Measurements from ENCODE around the gene TTLL11. TPM values are rescaled to one million over a fixed set of nuclear protein-coding genes. Genes with fewer than 3 reads are reported as not detected.

The TTLL11 gene
- total RNA-seq, 1 donor = 7.3 TPM

GRCh38 chr9:121906074-121906870 is 186.8 kb downstream of the TTLL11 start:
- no peak for TF ChIP-seq CTCF (IDR thresholded peaks at IDR 0.05; ENCODE audit: insufficient read depth, low read length)
- peak; percentile 49 for DNase-seq (ENCODE audit: low read depth)
- no peak overlapping the region for H3K4me3 ChIP-seq (ENCODE audit: low read depth, low read length)

GRCh38 chr9:121902461-121903135 is 190.5 kb downstream of the TTLL11 start:
- no peak for TF ChIP-seq CTCF (IDR thresholded peaks at IDR 0.05; ENCODE audit: insufficient read depth, low read length)
- no peak overlapping the region for H3K4me3 ChIP-seq (ENCODE audit: low read depth, low read length)

GRCh38 chr9:121901616-121902015 is 191.5 kb downstream of the TTLL11 start:
- no peak for TF ChIP-seq CTCF (IDR thresholded peaks at IDR 0.05; ENCODE audit: insufficient read depth, low read length)
- H3K4me3 ChIP-seq (ENCODE audit: low read depth, low read length) = no peak overlapping the region
- DNase-seq (ENCODE audit: low read depth) = peak; percentile 34

More at GRCh38 chr9:121902461-121903135, 190.5 kb downstream of the TTLL11 start:
- peak; percentile 99 for DNase-seq (ENCODE audit: low read depth)

GRCh38 chr9:121900163-121900562 is 192.9 kb downstream of the TTLL11 start:
- no peak overlapping the region for H3K4me3 ChIP-seq (ENCODE audit: low read depth, low read length)
- TF ChIP-seq CTCF (IDR thresholded peaks at IDR 0.05; ENCODE audit: insufficient read depth, low read length) = no peak
- no peak for DNase-seq (ENCODE audit: low read depth)

- DNase-seq (ENCODE audit: low read depth) = no peak
- TF ChIP-seq CTCF (IDR thresholded peaks at IDR 0.05; ENCODE audit: insufficient read depth, low read length) = no peak
- no peak overlapping the region for H3K4me3 ChIP-seq (ENCODE audit: low read depth, low read length)
These were observed 194.3 kb downstream of the TTLL11 start for GRCh38 chr9:121898856-121899255.

- DNase-seq (ENCODE audit: low read depth) = no peak
- no peak for TF ChIP-seq CTCF (IDR thresholded peaks at IDR 0.05; ENCODE audit: insufficient read depth, low read length)
- H3K4me3 ChIP-seq (ENCODE audit: low read depth, low read length) = no peak overlapping the region
These were observed 196.0 kb downstream of the TTLL11 start for GRCh38 chr9:121897140-121897539.
